T47D (cell line): ENCODE measurements around the gene SCFD2.
"Not testable (repeated sequence)": the region's sequence is repeated elsewhere in the genome, so short reads cannot be mapped to it uniquely, and the experiment has no call there.

Experiments
- DNase-seq, 2 experiments: peaks; one replicate each; pipeline versions ENCODE4 v3.0.0 to v3.0.0-alpha.2; 2011 to 2012; ENCODE audit warnings: low read depth in 1 of 2, low spot score in 1 of 2
- JUND ChIP-seq: IDR thresholded peaks from 2 replicates; pipeline ENCODE4 v1.6.1; 2012; ENCODE audit warnings: low read depth
- in situ Hi-C: cut with HindIII; loops from 2 replicates; pipeline ENCODE4 v1.10.0; 2016; ENCODE audit warnings: low sequenced_read_pairs, low pct_unique_long_range_greater_than_20kb

Gene SCFD2

GRCh38 chr4:53189011-53189410, 176.8 kb downstream of the SCFD2 start:
- TF ChIP-seq JUND, result no peak

GRCh38 chr4:53186714-53187358, 179.0 kb downstream of the SCFD2 start:
- DNase-seq, result no peak
- in situ Hi-C loops, result no loop called here

More at GRCh38 chr4:53189011-53189410, 176.8 kb downstream of the SCFD2 start:
- in situ Hi-C loops, result no loop called here
- DNase-seq, result no peak

GRCh38 chr4:53185869-53186585, 179.8 kb downstream of the SCFD2 start:
- no peak for TF ChIP-seq JUND
- in situ Hi-C loops, result no loop called here
- no peak for DNase-seq

More at GRCh38 chr4:53186714-53187358, 179.0 kb downstream of the SCFD2 start:
- TF ChIP-seq JUND, result no peak

GRCh38 chr4:53183754-53184153, 182.1 kb downstream of the SCFD2 start:
- no peak for DNase-seq
- in situ Hi-C loops, result no loop called here
- no peak for TF ChIP-seq JUND

GRCh38 chr4:53177751-53178150, 188.1 kb downstream of the SCFD2 start:
- in situ Hi-C loops, DNase-seq: not testable (repeated sequence)

GRCh38 chr4:53175640-53176039, 190.2 kb downstream of the SCFD2 start:
- DNase-seq, result no peak
- no peak for TF ChIP-seq JUND
- in situ Hi-C loops, result no loop called here

GRCh38 chr4:53174823-53175222, 191.0 kb downstream of the SCFD2 start:
- TF ChIP-seq JUND, result no peak
- no peak for DNase-seq
- in situ Hi-C loops, result no loop called here

GRCh38 chr4:53173576-53173975, 192.3 kb downstream of the SCFD2 start:
- TF ChIP-seq JUND, result no peak
- in situ Hi-C loops, result no loop called here
- DNase-seq, result no peak

DNA sequence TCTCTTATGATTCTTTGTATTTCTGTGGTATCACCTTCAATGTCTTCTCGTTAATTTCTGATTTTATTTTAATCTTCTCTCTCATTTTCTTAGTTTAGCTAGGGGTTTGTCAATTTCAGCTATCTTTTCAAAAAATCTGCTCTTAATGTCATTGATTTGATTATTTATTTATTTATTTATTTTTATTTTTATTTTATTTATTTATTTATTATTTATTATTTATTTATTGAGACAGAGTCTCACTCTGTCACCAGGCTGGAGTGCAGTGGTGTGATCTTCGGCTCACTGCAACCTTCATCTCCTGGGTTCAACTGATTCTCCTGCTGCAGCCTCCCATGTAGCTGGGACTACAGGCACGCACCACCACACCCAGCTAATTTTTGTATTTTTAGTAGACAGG, 194.1 kb downstream of the SCFD2 start:
- TF ChIP-seq JUND, result no peak
- in situ Hi-C loops, result no loop called here
- DNase-seq, result no peak

GRCh38 chr4:53169695-53170617, 195.9 kb downstream of the SCFD2 start:
- TF ChIP-seq JUND, result no peak
- in situ Hi-C loops, result no loop called here
- no peak for DNase-seq

- no peak for TF ChIP-seq JUND
- in situ Hi-C loops, result no loop called here
- no peak for DNase-seq
Measured at GRCh38 chr4:53168228-53168627, 197.6 kb downstream of the SCFD2 start.

- DNase-seq, result no peak
- in situ Hi-C loops, result no loop called here
- no peak for TF ChIP-seq JUND
Measured at GRCh38 chr4:53162969-53163368, 202.9 kb downstream of the SCFD2 start.
